Activated T-helper 2 cell treated with anti-CD3 and anti-CD28 coated beads, Interferon-gamma antibody, Interleukin-2, Interleukin-4, amounts not matched to agents 10 μg/mL and 5 μg/mL and 100 μg/mL, durations not matched to agents 14 hours and 24 hours and 36 hours (primary cell): ENCODE results near the gene TRNP1. TPM values are rescaled to one million over a fixed set of nuclear protein-coding genes. Genes with fewer than 3 reads are reported as not detected.

ENCODE experiments used
- DNase-seq: peaks from one replicate; pipeline ENCODE4 v3.0.0; 2021; ENCODE audit warnings: low spot score
- H3K27ac Mint-ChIP-seq: one replicate; pipeline ENCODE4 v1.8.0; 2021; ENCODE audit warnings: mixed read lengths
- H3K27me3 Mint-ChIP-seq: one replicate; pipeline ENCODE4 v1.8.0; 2021; ENCODE audit warnings: low read depth, mixed read lengths
- H3K36me3 Mint-ChIP-seq: one replicate; pipeline ENCODE4 v1.8.0; 2021; ENCODE audit warnings: low read depth, mixed read lengths
- H3K4me1 Mint-ChIP-seq: one replicate; pipeline ENCODE4 v1.8.0; 2021; ENCODE audit warnings: low read depth, mixed read lengths
- H3K4me3 Mint-ChIP-seq: one replicate; pipeline ENCODE4 v1.8.0; 2021; ENCODE audit warnings: low read depth, mild to moderate bottlenecking, moderate library complexity, mixed read lengths
- H3K9me3 Mint-ChIP-seq: one replicate; pipeline ENCODE4 v1.8.0; 2021; ENCODE audit warnings: mixed read lengths
- intact Hi-C: fragments of 100-400 bp; cut with micrococcal nuclease; formaldehyde crosslinking; loops from one replicate; pipeline ENCODE4 v1.15.1; 2023
- total RNA-seq: library from RNA; stranded (reverse); gene quantifications from 2 replicates; pipeline ENCODE4 v1.2.3, GENCODE V29; 2022

TRNP1 gene
- total RNA-seq, 1 donor from 2014 or later = 0.89 TPM

GRCh38 chr1:27049607-27050006 is 56.1 kb downstream of the TRNP1 start:
- Mint-ChIP-seq H3K27me3 (no peaks in the 10 kb centered on the region), H3K36me3 (no peaks in the 10 kb centered on the region), H3K4me1 (peaks cover 16% of the 10 kb centered on the region), H3K9me3 (no peaks in the 10 kb centered on the region), H3K27ac (no peak overlapping the region), H3K4me3 (no peak overlapping the region)
- intact Hi-C loops = no loop called here
- no peak for DNase-seq

Other genes starting within 250 kb of the TRNP1 start
- gene PIGV, start 205.7 kb upstream of the TRNP1 start, total RNA-seq = 19.4 and 20.1 TPM in 2 replicates
- 62.7 and 64.3 TPM in 2 replicates for gene ZDHHC18, start 167.0 kb upstream of the TRNP1 start, total RNA-seq
- gene SFN, start 130.5 kb upstream of the TRNP1 start, total RNA-seq = 0.32 and 0.62 TPM in 2 replicates
- gene GPN2, start 103.4 kb upstream of the TRNP1 start, total RNA-seq = 36.0 and 43.1 TPM in 2 replicates
- gene GPATCH3, start 93.2 kb upstream of the TRNP1 start, total RNA-seq = 12.7 and 14.9 TPM in 2 replicates
- not detected in 2 replicates for gene NR0B2, start 79.7 kb upstream of the TRNP1 start, total RNA-seq
- gene NUDC, start 71.9 kb upstream of the TRNP1 start, total RNA-seq = 133 and 134 TPM in 2 replicates
- not detected in 2 replicates for gene KDF1, start 33.2 kb upstream of the TRNP1 start, total RNA-seq
- 0.07 TPM in 1 of 2 replicates, not detected in the other for gene TENT5B, start 19.2 kb downstream of the TRNP1 start, total RNA-seq
- gene SLC9A1, start 161.4 kb downstream of the TRNP1 start, total RNA-seq = 23.7 and 27.2 TPM in 2 replicates
- gene WDTC1, start 240.9 kb downstream of the TRNP1 start, total RNA-seq = 22.3 and 22.4 TPM in 2 replicates